HEK293T (cell line): ENCODE measurements around the gene PRG2.

Experiments
- CTCF ChIA-PET: fragments of 350-600 bp; formaldehyde crosslinking; extraction: SDS; loops from one replicate; lab custom pipeline; 2021; ENCODE audit warnings: antibody characterized with exemption, inconsistent platforms; lab: Yijun Ruan, JAX
- POLR2A ChIA-PET: fragments of 350-600 bp; formaldehyde crosslinking; extraction: SDS; loops from one replicate; lab custom pipeline; 2020; ENCODE audit warnings: antibody characterized with exemption, inconsistent platforms; lab: Yijun Ruan, JAX
- DNase-seq: peaks from one replicate; pipeline ENCODE4 v3.0.0; 2012; ENCODE audit warnings: mixed read lengths; ENCODE audit errors: extremely low spot score
- ARNT ChIP-seq: fragments of 450-650 bp; IDR thresholded peaks from 2 replicates; pipeline ENCODE4 v1.6.1; 2017; ENCODE audit warnings: mild to moderate bottlenecking
- BHLHE40 ChIP-seq: fragments of 450-650 bp; IDR thresholded peaks from 2 replicates; pipeline ENCODE4 v1.6.1; 2016; ENCODE audit warnings: mild to moderate bottlenecking, moderate library complexity, borderline replicate concordance
- CTBP1 ChIP-seq: fragments of 450-650 bp; IDR thresholded peaks from 2 replicates; pipeline ENCODE4 v1.6.1; 2016; ENCODE audit warnings: borderline replicate concordance
- ELF4 ChIP-seq: fragments of 450-650 bp; IDR thresholded peaks from 2 replicates; pipeline ENCODE4 v1.6.1; 2017; ENCODE audit warnings: antibody characterized with exemption
- FOXA1 ChIP-seq: fragments of 450-650 bp; IDR thresholded peaks from 2 replicates; pipeline ENCODE4 v1.6.1; 2016; ENCODE audit warnings: mild to moderate bottlenecking
- FOXK2 ChIP-seq: fragments of 450-650 bp; IDR thresholded peaks from 2 replicates; pipeline ENCODE4 v1.6.1; 2016; ENCODE audit warnings: mild to moderate bottlenecking
- FOXM1 ChIP-seq: fragments of 450-650 bp; IDR thresholded peaks from 2 replicates; pipeline ENCODE4 v1.6.1; 2017; ENCODE audit warnings: mild to moderate bottlenecking, borderline replicate concordance
- HDGF ChIP-seq: fragments of 450-650 bp; IDR thresholded peaks from 2 replicates; pipeline ENCODE4 v1.6.1; 2017; ENCODE audit warnings: antibody characterized with exemption, borderline replicate concordance
- L3MBTL2 ChIP-seq: fragments of 450-650 bp; conservative IDR thresholded peaks from 2 replicates; pipeline ENCODE4 v1.6.1; 2016; ENCODE audit warnings: mild to moderate bottlenecking
- LEF1 ChIP-seq: fragments of 450-650 bp; IDR thresholded peaks from 2 replicates; pipeline ENCODE4 v1.6.1; 2017; ENCODE audit warnings: mild to moderate bottlenecking, borderline replicate concordance
- NFRKB ChIP-seq: fragments of 450-650 bp; IDR thresholded peaks from 2 replicates; pipeline ENCODE4 v1.6.1; 2016; ENCODE audit warnings: mild to moderate bottlenecking, moderate library complexity
- PKNOX1 ChIP-seq: fragments of 450-650 bp; IDR thresholded peaks from 2 replicates; pipeline ENCODE4 v1.6.1; 2016
- SP1 ChIP-seq: fragments of 450-650 bp; IDR thresholded peaks from 2 replicates; pipeline ENCODE4 v1.6.1; 2017
- SUZ12 ChIP-seq: fragments of 450-650 bp; IDR thresholded peaks from 2 replicates; pipeline ENCODE4 v1.6.1; 2016; ENCODE audit warnings: mild to moderate bottlenecking
- TARDBP ChIP-seq: fragments of 450-650 bp; IDR thresholded peaks from 2 replicates; pipeline ENCODE4 v1.6.1; 2016
- ZNF384 ChIP-seq: fragments of 450-650 bp; IDR thresholded peaks from 2 replicates; pipeline ENCODE4 v1.6.1; 2016

The PRG2 gene

DNA sequence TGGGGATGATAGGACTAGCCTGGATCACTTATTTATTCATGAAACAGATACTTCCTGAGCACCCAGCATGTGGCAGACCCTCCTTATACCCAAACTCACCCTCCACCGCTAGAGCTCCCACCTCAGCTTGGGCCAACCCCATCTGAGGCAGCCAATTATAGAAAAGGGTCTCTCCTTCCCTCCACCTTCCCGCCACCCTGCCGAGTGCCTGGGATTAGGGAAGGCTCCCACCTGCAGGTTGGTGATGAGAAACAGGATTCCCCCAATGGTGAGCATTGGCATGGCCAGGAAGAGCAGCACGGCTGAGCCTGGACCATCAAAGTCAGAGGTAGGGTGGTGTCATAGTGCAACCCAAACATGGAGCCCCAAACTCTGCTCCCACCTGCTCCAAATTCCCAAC is 30.6 kb upstream of the PRG2 start:
- no peak for TF ChIP-seq FOXM1
- TF ChIP-seq ZNF384, result no peak
- no peak for TF ChIP-seq PKNOX1
- no peak for TF ChIP-seq FOXA1
- no peak for TF ChIP-seq CTBP1
- no peak for TF ChIP-seq L3MBTL2
- TF ChIP-seq SP1, result no peak
- no peak for TF ChIP-seq BHLHE40
- no peak for TF ChIP-seq NFRKB
- no peak for TF ChIP-seq TARDBP
- no peak for TF ChIP-seq ELF4
- no peak for TF ChIP-seq FOXK2
- TF ChIP-seq SUZ12, result no peak
- no peak for TF ChIP-seq HDGF
- no peak for TF ChIP-seq LEF1
- TF ChIP-seq ARNT, result no peak
- DNase-seq, result no peak
- ChIA-PET POLR2A (no interaction called here), CTCF (interaction anchor here (1.4 kb wide), 1 partner anchor 37 kb away, joined by 3 read pairs; no protein-coding TSS in a partner anchor)

GRCh38 chr11:57419146-57419545 is 28.7 kb upstream of the PRG2 start:
- TF ChIP-seq TARDBP (no peak), FOXA1 (no peak), PKNOX1 (no peak), FOXM1 (no peak), NFRKB (no peak), LEF1 (no peak), ARNT (no peak), ZNF384 (no peak), HDGF (no peak)
- ChIA-PET CTCF (no interaction called here), POLR2A (no interaction called here)
- DNase-seq, result no peak

- ChIA-PET CTCF (no interaction called here), POLR2A (no interaction called here)
- TF ChIP-seq PKNOX1 (no peak), ZNF384 (no peak), FOXK2 (no peak), LEF1 (no peak), TARDBP (no peak), FOXA1 (no peak), ELF4 (no peak), FOXM1 (no peak), ARNT (no peak), BHLHE40 (no peak)
- DNase-seq, result no peak
Observed at GRCh38 chr11:57418131-57418530, 27.7 kb upstream of the PRG2 start.

GRCh38 chr11:57417056-57417455 is 26.6 kb upstream of the PRG2 start:
- no peak for TF ChIP-seq FOXK2
- no peak for TF ChIP-seq ZNF384
- TF ChIP-seq TARDBP, result no peak
- no peak for TF ChIP-seq SP1
- no peak for TF ChIP-seq FOXA1
- TF ChIP-seq BHLHE40, result no peak
- no peak for TF ChIP-seq PKNOX1
- no peak for TF ChIP-seq CTBP1
- no peak for TF ChIP-seq L3MBTL2
- TF ChIP-seq LEF1, result no peak
- no peak for TF ChIP-seq SUZ12
- no peak for TF ChIP-seq NFRKB
- TF ChIP-seq HDGF, result no peak
- TF ChIP-seq ARNT, result no peak
- TF ChIP-seq FOXM1, result no peak
- no peak for TF ChIP-seq ELF4
- ChIA-PET CTCF (interaction anchor here (0.9 to 1.1 kb wide), 2 partner anchors 67 to 77 kb away, joined by 3 read pairs; no protein-coding TSS in a partner anchor), POLR2A (no interaction called here)
- no peak for DNase-seq

DNA sequence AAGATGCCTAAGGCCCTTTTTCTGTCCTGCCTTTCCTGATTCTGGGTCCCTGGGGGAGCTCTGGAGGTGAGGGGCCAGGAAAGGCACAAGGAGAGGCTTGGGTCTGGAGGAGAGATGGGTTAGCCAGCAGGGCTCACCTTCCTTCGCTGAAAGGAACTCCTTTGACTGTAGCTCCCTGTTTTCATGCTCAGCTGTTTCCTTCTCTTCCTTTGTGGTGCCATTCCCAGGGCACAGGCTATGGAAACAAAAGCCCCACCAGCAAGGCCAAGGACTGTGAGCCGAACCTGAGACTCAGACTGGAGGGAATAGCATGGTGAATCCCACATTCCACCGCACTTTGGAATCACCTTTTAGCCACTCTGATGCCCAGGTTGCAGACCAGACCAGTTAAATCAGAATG is 26.0 kb upstream of the PRG2 start:
- TF ChIP-seq ELF4, result no peak
- no peak for TF ChIP-seq L3MBTL2
- TF ChIP-seq ARNT, result no peak
- TF ChIP-seq BHLHE40, result no peak
- no peak for TF ChIP-seq FOXK2
- TF ChIP-seq NFRKB, result no peak
- TF ChIP-seq PKNOX1, result no peak
- no peak for TF ChIP-seq LEF1
- TF ChIP-seq ZNF384, result no peak
- no peak for TF ChIP-seq SP1
- no peak for TF ChIP-seq SUZ12
- TF ChIP-seq TARDBP, result no peak
- TF ChIP-seq FOXA1, result no peak
- TF ChIP-seq HDGF, result no peak
- TF ChIP-seq FOXM1, result no peak
- CTCF ChIA-PET, result interaction anchor here (0.9 to 1.1 kb wide), 2 partner anchors 68 to 77 kb away, joined by 3 read pairs; no protein-coding TSS in a partner anchor
- POLR2A ChIA-PET, result no interaction called here
- no peak for DNase-seq
